Measurements from ENCODE around the gene NKAP.
"Not testable (repeated sequence)": the region's sequence is repeated elsewhere in the genome, so short reads cannot be mapped to it uniquely, and the experiment has no call there.

NKAP gene

GRCh38 chrX:119943185-119943988 is at the start of gene NKAP:
Gene NKAP, minus strand, starts transcription at chrX:119943751. Its CDS starts 146 bp downstream, at chrX:119943605.
- Mint-ChIP-seq H3K36me3 (ENCODE audit: low read depth) (no peaks in the 10 kb centered on the region), H3K4me1 (ENCODE audit: low read depth) (peaks cover 15% of the 10 kb centered on the region), H3K27ac (peak within 1 kb of the TSS; percentile 98), H3K27me3 (ENCODE audit: low read depth) (peaks cover 1% of the 10 kb centered on the region), H3K9me3 (no peaks in the 10 kb centered on the region), H3K4me3 (peak within 1 kb of the TSS; percentile 96)
- DNase-seq (ENCODE audit: low spot score) = peak; percentile 79

DNA sequence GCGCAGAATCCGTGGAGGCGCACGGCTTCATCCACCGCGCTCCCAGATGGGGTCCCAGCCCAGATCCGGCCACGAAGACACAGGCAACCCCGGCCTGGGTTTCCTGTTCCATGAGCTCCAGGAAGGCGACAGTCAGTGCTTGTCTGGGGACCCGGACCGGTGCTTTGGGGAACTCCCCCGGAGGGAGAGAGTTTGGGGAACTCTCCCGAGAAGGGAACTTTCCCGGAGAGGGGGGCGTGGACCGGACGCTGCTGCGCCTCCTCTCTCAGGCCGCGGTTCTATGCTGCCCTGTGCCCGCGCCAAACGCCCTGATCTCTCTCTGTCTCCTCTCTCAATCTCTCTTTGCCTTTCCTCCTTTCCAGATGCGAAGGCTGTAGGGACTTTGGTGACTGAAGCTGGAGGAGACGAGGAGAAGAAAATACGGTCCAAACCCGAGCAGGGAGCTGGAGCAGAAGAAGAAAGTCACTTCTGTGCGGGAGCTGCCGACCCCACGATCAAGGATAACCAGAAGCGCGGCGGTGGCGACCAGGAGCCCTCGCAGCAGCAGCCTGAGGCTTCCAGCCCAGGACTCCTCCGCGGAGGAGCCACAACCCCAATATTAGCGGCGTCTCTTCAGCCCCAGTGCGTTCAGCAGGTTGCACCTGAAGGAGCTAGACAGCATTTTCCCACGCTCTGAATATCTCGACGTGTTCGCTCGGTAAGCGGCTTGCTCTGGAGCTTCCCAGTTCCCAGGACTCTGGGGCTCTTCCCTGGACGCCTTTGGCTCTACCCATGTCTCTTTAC is 47.6 kb upstream of the NKAP start:
- peak overlapping the region; percentile 78 for H3K4me3 Mint-ChIP-seq
- peaks cover 71% of the 10 kb centered on the region for H3K27me3 Mint-ChIP-seq (ENCODE audit: low read depth)
- no peak overlapping the region for H3K27ac Mint-ChIP-seq
- no peaks in the 10 kb centered on the region for H3K9me3 Mint-ChIP-seq
- no peaks in the 10 kb centered on the region for H3K36me3 Mint-ChIP-seq (ENCODE audit: low read depth)
- no peak for DNase-seq (ENCODE audit: low spot score)
- H3K4me1 Mint-ChIP-seq (ENCODE audit: low read depth) = peaks cover 4% of the 10 kb centered on the region

- Mint-ChIP-seq H3K4me3 (peak overlapping the region; percentile 78), H3K4me1 (ENCODE audit: low read depth) (peaks cover 4% of the 10 kb centered on the region), H3K36me3 (ENCODE audit: low read depth) (no peaks in the 10 kb centered on the region), H3K27ac (no peak overlapping the region), H3K9me3 (no peaks in the 10 kb centered on the region), H3K27me3 (ENCODE audit: low read depth) (peaks cover 65% of the 10 kb centered on the region)
- no peak for DNase-seq (ENCODE audit: low spot score)
Measured at GRCh38 chrX:119990556-119991004, 47.0 kb upstream of the NKAP start.

- H3K36me3 Mint-ChIP-seq (ENCODE audit: low read depth) = no peaks in the 10 kb centered on the region
- no peaks in the 10 kb centered on the region for H3K9me3 Mint-ChIP-seq
- peak overlapping the region; percentile 78 for H3K4me3 Mint-ChIP-seq
- peaks cover 61% of the 10 kb centered on the region for H3K27me3 Mint-ChIP-seq (ENCODE audit: low read depth)
- H3K27ac Mint-ChIP-seq = no peak overlapping the region
- peaks cover 4% of the 10 kb centered on the region for H3K4me1 Mint-ChIP-seq (ENCODE audit: low read depth)
- no peak for DNase-seq (ENCODE audit: low spot score)
Measured at GRCh38 chrX:119989905-119990555, 46.5 kb upstream of the NKAP start.

DNA sequence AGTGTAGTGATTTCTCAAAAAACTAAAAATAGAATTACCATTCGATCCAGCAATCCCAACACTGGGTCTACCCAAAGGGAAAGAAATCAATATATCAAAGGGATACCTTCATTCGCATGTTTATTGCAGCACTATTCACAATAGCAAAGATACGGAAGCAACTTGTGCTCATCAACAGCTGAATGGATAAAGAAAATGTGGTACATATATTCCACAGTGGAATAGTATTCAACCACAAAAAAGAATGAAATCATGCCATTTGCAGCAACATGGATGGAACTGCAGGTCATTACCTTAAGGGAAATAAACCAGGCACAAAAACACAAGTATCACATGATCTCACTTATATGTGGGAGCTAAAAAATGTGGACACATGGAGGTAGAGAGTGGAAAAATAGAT is 42.7 kb upstream of the NKAP start:
- DNase-seq (ENCODE audit: low spot score) = no peak
- H3K9me3 Mint-ChIP-seq = no peaks in the 10 kb centered on the region
- no peak overlapping the region for H3K27ac Mint-ChIP-seq
- no peaks in the 10 kb centered on the region for H3K36me3 Mint-ChIP-seq (ENCODE audit: low read depth)
- H3K4me3 Mint-ChIP-seq = no peak overlapping the region
- H3K4me1 Mint-ChIP-seq (ENCODE audit: low read depth) = peaks cover 4% of the 10 kb centered on the region
- H3K27me3 Mint-ChIP-seq (ENCODE audit: low read depth) = peaks cover 32% of the 10 kb centered on the region

DNA sequence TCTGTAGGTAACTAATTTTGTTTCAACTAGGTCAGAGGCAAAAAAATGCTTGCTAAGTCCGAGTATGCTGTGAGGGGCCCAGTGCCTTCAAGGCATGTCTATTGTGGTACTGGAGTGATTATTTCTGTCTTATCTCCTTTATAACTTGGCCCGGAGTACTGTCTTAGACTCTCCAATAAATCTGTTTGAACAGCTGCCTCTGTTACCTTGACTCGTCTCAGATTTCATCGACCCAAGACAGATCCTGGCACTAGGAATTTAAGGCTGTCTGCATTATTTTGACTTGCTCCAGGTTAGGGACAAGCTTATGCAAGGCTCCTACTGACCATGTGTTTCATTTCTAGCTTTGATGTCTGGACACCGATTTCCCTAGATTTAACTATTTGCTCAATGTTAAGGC is 41.1 kb upstream of the NKAP start:
- Mint-ChIP-seq H3K9me3 (no peaks in the 10 kb centered on the region), H3K27ac (no peak overlapping the region), H3K36me3 (ENCODE audit: low read depth) (no peaks in the 10 kb centered on the region)

DNA sequence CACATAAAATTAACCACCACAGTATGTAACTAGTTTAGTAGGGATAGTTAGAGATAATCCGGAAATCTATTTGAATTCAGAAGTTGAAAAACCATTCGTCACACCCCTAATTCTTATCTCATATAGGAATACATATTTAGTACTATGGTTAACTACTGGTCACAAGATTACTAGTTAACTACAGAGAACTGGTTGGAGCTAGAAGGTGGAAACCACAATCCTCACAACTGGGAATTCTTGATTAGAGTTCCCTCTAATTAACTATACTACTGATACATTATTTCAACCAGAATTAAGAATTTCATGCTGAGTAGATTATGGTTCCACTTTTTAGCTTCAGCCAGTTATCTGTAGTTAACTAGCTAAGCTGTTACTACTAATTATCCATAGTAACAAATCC is 39.9 kb upstream of the NKAP start:
- no peaks in the 10 kb centered on the region for H3K36me3 Mint-ChIP-seq (ENCODE audit: low read depth)
- H3K27ac Mint-ChIP-seq = no peak overlapping the region
- no peaks in the 10 kb centered on the region for H3K9me3 Mint-ChIP-seq
- H3K4me1 Mint-ChIP-seq (ENCODE audit: low read depth) = no peaks in the 10 kb centered on the region
- DNase-seq (ENCODE audit: low spot score) = no peak
- H3K27me3 Mint-ChIP-seq (ENCODE audit: low read depth) = peaks cover 10% of the 10 kb centered on the region
- no peak overlapping the region for H3K4me3 Mint-ChIP-seq

More for the DNA sequence above, 41.1 kb upstream of the NKAP start:
- DNase-seq (ENCODE audit: low spot score) = no peak
- Mint-ChIP-seq H3K4me3 (no peak overlapping the region), H3K27me3 (ENCODE audit: low read depth) (peaks cover 18% of the 10 kb centered on the region), H3K4me1 (ENCODE audit: low read depth) (no peaks in the 10 kb centered on the region)

DNA sequence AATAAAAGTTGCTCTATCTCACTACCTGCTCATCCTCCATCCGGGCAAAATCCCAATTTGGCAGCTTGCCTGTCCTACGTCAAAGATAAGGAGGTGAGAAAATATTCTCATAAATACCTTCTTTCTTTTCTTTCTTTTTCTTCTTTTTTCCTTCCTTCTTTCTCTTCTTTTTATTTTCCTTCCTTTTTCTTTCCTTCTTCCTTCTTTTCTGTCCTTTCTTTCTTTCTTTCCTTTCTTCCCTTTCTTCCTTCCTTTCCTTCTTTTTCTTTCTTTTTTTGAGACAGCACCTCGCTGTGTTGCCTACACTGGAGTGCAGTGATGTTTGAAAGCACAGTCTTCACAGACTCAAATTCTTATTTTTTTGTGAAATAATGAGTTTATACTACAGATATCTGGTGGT is 38.6 kb upstream of the NKAP start:
- Mint-ChIP-seq H3K9me3 (no peaks in the 10 kb centered on the region), H3K27me3 (ENCODE audit: low read depth) (peaks cover 6% of the 10 kb centered on the region), H3K27ac (no peak overlapping the region), H3K4me3 (no peak overlapping the region), H3K36me3 (ENCODE audit: low read depth) (no peaks in the 10 kb centered on the region), H3K4me1 (ENCODE audit: low read depth) (no peaks in the 10 kb centered on the region)
- no peak for DNase-seq (ENCODE audit: low spot score)

DNA sequence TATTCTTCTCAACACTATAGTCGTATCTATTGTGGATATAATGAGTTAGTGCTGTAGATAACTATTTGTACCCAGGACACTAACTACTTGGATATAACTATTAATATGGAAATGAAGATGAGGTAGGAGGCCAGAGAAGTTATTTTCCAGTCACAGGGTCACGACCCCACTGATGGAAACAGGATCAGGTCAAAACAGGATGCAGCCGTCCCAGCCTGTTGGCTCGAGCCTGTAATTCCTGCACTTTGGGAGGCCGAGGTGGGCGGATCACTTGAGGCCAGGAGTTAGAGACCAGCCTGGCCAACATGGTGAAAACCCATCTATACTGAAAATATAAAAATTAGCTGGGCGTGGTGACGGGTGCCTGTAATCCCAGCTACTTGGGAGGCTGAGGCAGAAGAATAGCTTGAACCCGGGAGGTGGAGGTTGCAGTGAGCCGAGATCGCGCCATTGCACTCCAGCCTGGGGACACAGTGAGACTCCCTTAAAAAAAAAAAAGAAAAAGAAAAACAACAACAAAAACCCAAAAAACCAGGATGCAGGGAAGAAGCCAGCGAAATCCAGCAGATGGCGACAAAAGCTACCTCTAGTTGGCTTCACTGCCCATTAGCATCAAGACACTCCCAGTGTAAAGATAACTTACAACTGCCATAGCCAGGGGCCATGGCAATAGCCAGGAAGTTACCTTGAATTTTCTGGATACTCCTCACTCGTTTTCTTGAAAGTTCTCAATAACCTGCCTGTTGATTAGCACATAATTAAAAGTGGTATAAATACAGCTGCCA is 37.9 kb upstream of the NKAP start:
- H3K9me3 Mint-ChIP-seq = no peaks in the 10 kb centered on the region
- H3K27ac Mint-ChIP-seq = no peak overlapping the region
- peaks cover 6% of the 10 kb centered on the region for H3K27me3 Mint-ChIP-seq (ENCODE audit: low read depth)
- no peak overlapping the region for H3K4me3 Mint-ChIP-seq
- H3K4me1 Mint-ChIP-seq (ENCODE audit: low read depth) = no peaks in the 10 kb centered on the region
- no peaks in the 10 kb centered on the region for H3K36me3 Mint-ChIP-seq (ENCODE audit: low read depth)
- no peak for DNase-seq (ENCODE audit: low spot score)

- H3K9me3 Mint-ChIP-seq; H3K27ac Mint-ChIP-seq; H3K27me3 Mint-ChIP-seq (ENCODE audit: low read depth); H3K4me3 Mint-ChIP-seq; H3K36me3 Mint-ChIP-seq (ENCODE audit: low read depth); H3K4me1 Mint-ChIP-seq (ENCODE audit: low read depth); DNase-seq (ENCODE audit: low spot score): not testable (repeated sequence)
Measured at GRCh38 chrX:119977172-119977571, 33.6 kb upstream of the NKAP start.

GRCh38 chrX:119971184-119971583 is 27.6 kb upstream of the NKAP start:
- Mint-ChIP-seq H3K9me3 (no peaks in the 10 kb centered on the region), H3K27ac (no peak overlapping the region), H3K27me3 (ENCODE audit: low read depth) (no peaks in the 10 kb centered on the region), H3K36me3 (ENCODE audit: low read depth) (no peaks in the 10 kb centered on the region), H3K4me1 (ENCODE audit: low read depth) (no peaks in the 10 kb centered on the region), H3K4me3 (no peak overlapping the region)
- no peak for DNase-seq (ENCODE audit: low spot score)

DNA sequence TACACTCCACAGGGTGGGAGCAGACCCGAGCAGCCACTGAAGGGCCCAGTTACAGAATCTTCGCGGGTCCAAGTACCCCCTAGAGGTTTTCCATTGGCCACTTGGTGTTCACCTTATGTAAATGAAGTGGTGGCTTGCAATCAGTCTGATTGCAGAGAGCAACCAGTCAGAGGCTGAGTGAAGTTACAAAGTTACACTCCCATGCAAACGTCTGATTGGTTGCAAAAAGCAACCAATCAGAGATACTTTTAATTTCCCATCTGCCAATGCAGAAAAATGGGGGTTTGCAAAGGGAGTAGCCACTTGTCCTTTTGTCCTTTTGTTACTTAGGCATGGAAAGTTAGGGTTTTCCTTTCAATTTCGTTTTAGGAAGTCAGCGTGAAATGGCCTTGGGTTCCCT is 27.0 kb upstream of the NKAP start:
- Mint-ChIP-seq H3K4me3 (no peak overlapping the region), H3K27me3 (ENCODE audit: low read depth) (no peaks in the 10 kb centered on the region), H3K36me3 (ENCODE audit: low read depth) (no peaks in the 10 kb centered on the region), H3K4me1 (ENCODE audit: low read depth) (no peaks in the 10 kb centered on the region), H3K9me3 (no peaks in the 10 kb centered on the region), H3K27ac (no peak overlapping the region)
- DNase-seq (ENCODE audit: low spot score) = no peak

GRCh38 chrX:119966837-119967236 is 23.3 kb upstream of the NKAP start:
- H3K4me3 Mint-ChIP-seq; H3K27ac Mint-ChIP-seq; DNase-seq (ENCODE audit: low spot score); H3K4me1 Mint-ChIP-seq (ENCODE audit: low read depth); H3K9me3 Mint-ChIP-seq; H3K27me3 Mint-ChIP-seq (ENCODE audit: low read depth); H3K36me3 Mint-ChIP-seq (ENCODE audit: low read depth): not testable (repeated sequence)

Measured in T-helper 2 cell treated with Interferon-gamma antibody and Interleukin-4, amounts not matched to agents 5 μg/mL and 100 μg/mL, for 36 hours (primary cell).